A673 (cell line): ENCODE data around the gene OPRL1.

Experiments
- EZH2 ChIP-seq: fragments of 200-600 bp; sonication (generic); IDR thresholded peaks from 2 replicates; pipeline ENCODE4 v1.6.1; 2017; ENCODE audit warnings: borderline replicate concordance, low read depth, mild to moderate bottlenecking, mixed read lengths, antibody characterized with exemption, low read length; ENCODE audit not compliant: poor library complexity, severe bottlenecking
- TF ChIP-seq, protein P1 (sequence below): fragments of 300-800, 200-600 bp; sonication (generic); conservative IDR thresholded peaks from 2 replicates; pipeline ENCODE4 v1.5.1; 2017; ENCODE audit warnings: low read depth, mild to moderate bottlenecking, antibody characterized with exemption, low read length, moderate library complexity, mixed read lengths

DNA sequence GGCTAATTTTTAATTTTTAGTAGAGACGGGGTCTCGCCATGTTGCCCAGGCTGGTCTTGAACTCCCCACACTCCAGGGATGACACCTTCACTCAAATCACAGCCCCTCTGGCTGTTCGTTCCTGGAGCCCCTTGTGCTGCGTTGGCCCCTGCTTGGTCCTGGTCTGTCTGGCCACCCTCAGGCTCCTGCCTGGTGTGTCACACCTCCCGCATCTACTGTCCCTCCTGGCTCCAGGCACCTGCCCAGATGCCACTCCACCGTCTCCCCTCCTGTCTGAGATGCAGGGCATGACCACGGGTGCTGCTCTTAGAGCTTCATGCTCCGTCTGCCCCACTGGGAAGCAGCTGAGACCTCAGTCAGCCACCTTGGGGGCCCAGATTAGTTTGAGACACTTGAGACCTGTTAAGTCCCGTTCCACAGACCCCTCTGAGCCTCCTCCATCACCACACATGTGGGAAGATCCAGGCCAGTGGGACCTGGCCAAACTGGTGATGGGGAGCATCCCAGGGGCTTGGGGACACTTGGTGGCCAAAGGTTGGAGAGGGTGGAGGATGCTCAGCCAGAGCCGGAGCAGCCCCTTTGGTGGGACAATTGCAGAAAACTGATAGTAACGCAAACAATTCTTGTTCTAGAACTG lies 49.4 kb downstream of the OPRL1 start:
- TF ChIP-seq, protein P1, sequence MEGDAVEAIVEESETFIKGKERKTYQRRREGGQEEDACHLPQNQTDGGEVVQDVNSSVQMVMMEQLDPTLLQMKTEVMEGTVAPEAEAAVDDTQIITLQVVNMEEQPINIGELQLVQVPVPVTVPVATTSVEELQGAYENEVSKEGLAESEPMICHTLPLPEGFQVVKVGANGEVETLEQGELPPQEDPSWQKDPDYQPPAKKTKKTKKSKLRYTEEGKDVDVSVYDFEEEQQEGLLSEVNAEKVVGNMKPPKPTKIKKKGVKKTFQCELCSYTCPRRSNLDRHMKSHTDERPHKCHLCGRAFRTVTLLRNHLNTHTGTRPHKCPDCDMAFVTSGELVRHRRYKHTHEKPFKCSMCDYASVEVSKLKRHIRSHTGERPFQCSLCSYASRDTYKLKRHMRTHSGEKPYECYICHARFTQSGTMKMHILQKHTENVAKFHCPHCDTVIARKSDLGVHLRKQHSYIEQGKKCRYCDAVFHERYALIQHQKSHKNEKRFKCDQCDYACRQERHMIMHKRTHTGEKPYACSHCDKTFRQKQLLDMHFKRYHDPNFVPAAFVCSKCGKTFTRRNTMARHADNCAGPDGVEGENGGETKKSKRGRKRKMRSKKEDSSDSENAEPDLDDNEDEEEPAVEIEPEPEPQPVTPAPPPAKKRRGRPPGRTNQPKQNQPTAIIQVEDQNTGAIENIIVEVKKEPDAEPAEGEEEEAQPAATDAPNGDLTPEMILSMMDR = no peak
- no peak for TF ChIP-seq EZH2
